ENCODE measurements around the gene RAB11A. TPM values are rescaled to one million over a fixed set of nuclear protein-coding genes. Genes with fewer than 3 reads are reported as not detected.

The RAB11A gene
- total RNA-seq, 1 donor from 2014 or later: 71.7 TPM

Small RNA genes lying within 50 kb of the gene (small RNA-seq; reads per million reads assigned to genes)
- gene RF00026 (ENCODE audit: low replicate concordance): not detected

Other genes starting within 250 kb of the RAB11A start
- 4.8 TPM for gene SLC24A1, start 247.6 kb upstream of the RAB11A start, total RNA-seq
- 33.6 TPM for gene DENND4A, start 77.2 kb upstream of the RAB11A start, total RNA-seq